H1 (cell line): ENCODE data around the gene IL10RA. TPM values are rescaled to one million over a fixed set of nuclear protein-coding genes. Genes with fewer than 3 reads are reported as not detected.

ENCODE experiments used
- CTCF ChIA-PET: fragments of 300-600 bp; sonication (Branson Sonifier 250); formaldehyde crosslinking; loops from one replicate; lab custom pipeline; 2021; ENCODE audit not compliant: partially characterized antibody; lab: Charles Lee
- POLR2A ChIA-PET: fragments of 300-600 bp; sonication (Branson Sonifier 250); formaldehyde crosslinking; loops from one replicate; lab custom pipeline; 2021; ENCODE audit warnings: inconsistent platforms; ENCODE audit not compliant: partially characterized antibody; lab: Charles Lee
- DNase-seq, 2 experiments: peaks; one replicate each; pipeline versions ENCODE4 v3.0.0 to v3.0.0-alpha.2; 2010 to 2022; ENCODE audit warnings: low spot score in 2 of 2, low read depth in 1 of 2, mixed read lengths in 1 of 2
- FAIRE-seq: peaks from 2 replicates; lab custom pipeline; 2011; peaks lifted over from hg19 to GRCh38; lab: Jason Lieb, UNC
- H2AFZ ChIP-seq: 2 replicates; pipeline ENCODE4 v1.8.1; 2012; ENCODE audit warnings: low read length, inconsistent platforms
- H2AK5ac ChIP-seq: 2 replicates; pipeline ENCODE4 v1.6.1; 2013; ENCODE audit warnings: low read depth, low read length
- H2BK120ac ChIP-seq: replicated peaks from 2 replicates; pipeline ENCODE3; 2013; ENCODE audit warnings: low read depth, low read length, inconsistent platforms
- H2BK12ac ChIP-seq: 2 replicates; pipeline ENCODE4 v1.6.1; 2013; ENCODE audit warnings: low read depth, low read length
- H2BK15ac ChIP-seq: 2 replicates; pipeline ENCODE4 v1.6.1; 2013; ENCODE audit warnings: low read length
- H2BK20ac ChIP-seq: 2 replicates; pipeline ENCODE4 v1.6.1; 2013; ENCODE audit warnings: low read length
- H2BK5ac ChIP-seq: 2 replicates; pipeline ENCODE4 v1.6.1; 2013; ENCODE audit warnings: low read depth, low read length
- H3K14ac ChIP-seq: 2 replicates; pipeline ENCODE4 v1.6.1; 2013; ENCODE audit warnings: inconsistent platforms; ENCODE audit not compliant: insufficient read length
- H3K18ac ChIP-seq: 2 replicates; pipeline ENCODE4 v1.6.1; 2013; ENCODE audit warnings: low read length; ENCODE audit errors: extremely low read depth
- H3K23ac ChIP-seq: 2 replicates; pipeline ENCODE4 v1.6.1; 2013; ENCODE audit warnings: inconsistent platforms; ENCODE audit not compliant: insufficient read length
- H3K23me2 ChIP-seq: 2 replicates; pipeline ENCODE4 v1.6.1; 2013; ENCODE audit warnings: low read depth, low read length
- H3K27ac ChIP-seq: 2 replicates; pipeline ENCODE4 v1.6.1; 2011; ENCODE audit warnings: low read depth, low read length, inconsistent platforms
- H3K27me3 ChIP-seq, 4 experiments: replicated peaks in 1 of 4; 1 replicate in 1 of 4; 2 replicates in 3 of 4; pipeline versions ENCODE4 v1.6.1 to v1.8.1; 2011 to 2013; ENCODE audit warnings: low read length in 3 of 4, mild to moderate bottlenecking in 3 of 4, inconsistent platforms in 2 of 4, mixed read lengths in 2 of 4, moderate library complexity in 1 of 4; ENCODE audit not compliant: control insufficient read depth in 3 of 4, insufficient read depth in 3 of 4; ENCODE audit errors: extremely low read depth in 1 of 4
- H3K36me3 ChIP-seq, 4 experiments: 2 replicates each; pipeline versions ENCODE4 v1.6.1 to v1.8.1; 2011 to 2013; ENCODE audit warnings: mild to moderate bottlenecking in 4 of 4, low read length in 3 of 4, moderate library complexity in 2 of 4, control low read depth in 1 of 4, inconsistent platforms in 1 of 4; ENCODE audit not compliant: insufficient read depth in 4 of 4, control insufficient read depth in 2 of 4
- H3K4ac ChIP-seq: replicated peaks from 2 replicates; pipeline ENCODE3; 2013; ENCODE audit warnings: low read length, low read depth, mixed read lengths, inconsistent platforms; ENCODE audit not compliant: insufficient read length
- H3K4me1 ChIP-seq, 4 experiments: replicated peaks in 1 of 4; 1 replicate in 1 of 4; 2 replicates in 3 of 4; pipeline versions ENCODE4 v1.6.1 to v1.8.1; 2011 to 2013; ENCODE audit warnings: low read length in 3 of 4, inconsistent platforms in 2 of 4, mixed read lengths in 1 of 4; ENCODE audit not compliant: insufficient read depth in 4 of 4, control insufficient read depth in 3 of 4
- H3K4me2 ChIP-seq, 2 experiments: 2 replicates each; pipeline versions ENCODE4 v1.6.1 to v1.8.1; 2011 to 2013; ENCODE audit warnings: low read depth in 2 of 2, low read length in 2 of 2, control low read depth in 1 of 2, inconsistent platforms in 1 of 2, mild to moderate bottlenecking in 1 of 2; ENCODE audit not compliant: insufficient read depth in 1 of 2
- H3K4me3 ChIP-seq, 4 experiments: fragments of 200-600, 300-600 bp in 1 of 4; sonication (generic), shearing (Covaris generic), sonication (Bioruptor Twin) in 1 of 4; 2 replicates each; pipeline versions ENCODE4 v1.5.1 to v1.8.1; 2011 to 2016; ENCODE audit warnings: low read length in 4 of 4, low read depth in 3 of 4, control low read depth in 2 of 4, inconsistent platforms in 2 of 4, mild to moderate bottlenecking in 2 of 4, mixed read lengths in 1 of 4, moderate library complexity in 1 of 4; ENCODE audit not compliant: insufficient read depth in 2 of 4; ENCODE audit errors: extremely low read depth in 1 of 4
- H3K56ac ChIP-seq: replicated peaks from 2 replicates; pipeline ENCODE3; 2013; ENCODE audit warnings: low read depth, mild to moderate bottlenecking, mixed read lengths, low read length, inconsistent platforms; ENCODE audit not compliant: insufficient read length
- H3K79me1 ChIP-seq: 2 replicates; pipeline ENCODE4 v1.6.1; 2013; ENCODE audit warnings: low read depth, low read length, control low read depth
- H3K79me2 ChIP-seq, 2 experiments: 2 replicates each; pipeline versions ENCODE4 v1.6.1 to v1.8.1; 2012 to 2013; ENCODE audit warnings: low read length in 2 of 2, mild to moderate bottlenecking in 2 of 2, inconsistent platforms in 1 of 2; ENCODE audit not compliant: insufficient read depth in 2 of 2, control insufficient read depth in 1 of 2
- H3K9ac ChIP-seq, 4 experiments: replicated peaks in 1 of 4; 1 replicate in 1 of 4; 2 replicates in 3 of 4; pipeline versions ENCODE4 v1.6.1 to v1.8.1; 2011 to 2013; ENCODE audit warnings: low read depth in 3 of 4, low read length in 3 of 4, control low read depth in 2 of 4, mild to moderate bottlenecking in 2 of 4, moderate library complexity in 2 of 4, inconsistent platforms in 1 of 4; ENCODE audit errors: extremely low read depth in 1 of 4
- H3K9me3 ChIP-seq, 2 experiments: 2 replicates each; pipeline versions ENCODE4 v1.6.1 to v1.8.1; 2012 to 2013; ENCODE audit warnings: mild to moderate bottlenecking in 2 of 2, moderate library complexity in 2 of 2, control low read depth in 1 of 2, inconsistent platforms in 1 of 2, low read depth in 1 of 2, low read length in 1 of 2, mixed read lengths in 1 of 2; ENCODE audit not compliant: insufficient read depth in 2 of 2
- H4K20me1 ChIP-seq, 2 experiments: replicated peaks in 1 of 2; 2 replicates each; pipeline versions ENCODE3 to v1.8.1; 2011 to 2013; ENCODE audit warnings: inconsistent platforms in 2 of 2, low read length in 2 of 2, mild to moderate bottlenecking in 1 of 2; ENCODE audit not compliant: insufficient read depth in 2 of 2, control insufficient read depth in 1 of 2
- H4K5ac ChIP-seq: 2 replicates; pipeline ENCODE4 v1.6.1; 2013; ENCODE audit warnings: low read length, low read depth, mixed read lengths, inconsistent platforms; ENCODE audit not compliant: insufficient read length
- H4K8ac ChIP-seq: 2 replicates; pipeline ENCODE4 v1.8.0; 2013; ENCODE audit warnings: mild to moderate bottlenecking, moderate library complexity, low read length, inconsistent platforms; ENCODE audit not compliant: insufficient read depth; ENCODE audit errors: extremely low read depth
- H4K91ac ChIP-seq: replicated peaks from 2 replicates; pipeline ENCODE3; 2013; ENCODE audit warnings: low read length, mixed read lengths, inconsistent platforms; ENCODE audit not compliant: insufficient read length
- ATF2 ChIP-seq: IDR thresholded peaks from 2 replicates; pipeline ENCODE4 v1.6.1; 2012; ENCODE audit warnings: low read length, inconsistent platforms
- CTCF ChIP-seq, 3 experiments: IDR thresholded peaks; 1 replicate in 2 of 3; 2 replicates in 1 of 3; pipeline versions ENCODE4 v1.5.1 to v1.6.1; 2011; ENCODE audit warnings: low read length in 3 of 3, mild to moderate bottlenecking in 3 of 3, inconsistent platforms in 2 of 3, low read depth in 1 of 3, moderate library complexity in 1 of 3; ENCODE audit not compliant: insufficient read depth in 1 of 3; ENCODE audit errors: control extremely low read depth in 1 of 3
- HDAC2 ChIP-seq, 2 experiments: fragments of 300-600 bp in 1 of 2; sonication (generic) in 1 of 2; IDR thresholded peaks; 2 replicates each; pipeline ENCODE4 v1.6.1; 2011 to 2012; ENCODE audit warnings: low read depth in 2 of 2, low read length in 2 of 2, mild to moderate bottlenecking in 2 of 2, moderate library complexity in 2 of 2, borderline replicate concordance in 1 of 2, inconsistent platforms in 1 of 2
- POU5F1 ChIP-seq: IDR thresholded peaks from 2 replicates; pipeline ENCODE4 v1.6.1; 2011; ENCODE audit warnings: low read depth, mild to moderate bottlenecking, low read length, moderate library complexity
- RFX5 ChIP-seq: IDR thresholded peaks from 2 replicates; pipeline ENCODE4 v1.6.1; 2011; ENCODE audit warnings: low read depth, low read length, improper control_type of control experiment, borderline replicate concordance
- SAP30 ChIP-seq: fragments of 300-600 bp; sonication (generic); IDR thresholded peaks from 2 replicates; pipeline ENCODE4 v1.7.1; 2012; ENCODE audit warnings: low read length, moderate library complexity, mild to moderate bottlenecking, inconsistent platforms; ENCODE audit not compliant: insufficient read depth, insufficient replicate concordance
- WGBS, 2 experiments: shearing (Covaris generic) in 1 of 2; methylation state at CpG; one replicate each; pipeline versions ENCODE4 v1.1.6 to v1.1.7; 2013 to 2015; ENCODE audit warnings: low lambda C conversion rate in 2 of 2, mixed read lengths in 2 of 2, inconsistent platforms in 1 of 2, low coverage in 1 of 2, missing lambda C conversion rate in 1 of 2; ENCODE audit not compliant: insufficient replicate concordance in 2 of 2, insufficient coverage in 1 of 2, insufficient read length in 1 of 2; ENCODE audit errors: extremely low coverage in 1 of 2, missing lambda C conversion rate in 1 of 2; 5-methylcytosine and 5-hydroxymethylcytosine counted together
- polyA plus RNA-seq, 7 experiments: library from polyadenylated mRNA; depleted of rRNA in 3 of 7; stranded (reverse) in 5 of 7; unstranded in 2 of 7; fragments of >200 nt in 5 of 7; fragments of 200-250 nt in 2 of 7; gene quantifications; 1 replicate in 5 of 7; 2 replicates in 1 of 7; 4 replicates in 1 of 7; pipeline versions ENCODE4 v1.2.1 to v1.2.3, GENCODE V29; 2011 to 2013; ENCODE audit warnings: missing spikeins in 2 of 7, mixed read lengths in 2 of 7
- total RNA-seq: library from RNA; stranded (reverse); fragmentation: NEBNext Ultra II Directional; extraction: Animal tissue kit (Norgen Biotek cat#: 25700); gene quantifications from 2 replicates; pipeline ENCODE4 v1.2.1, GENCODE V29; 2021

The IL10RA gene
- total and polyA plus RNA-seq, 2 of the 8 experiments (the other 6 are each of a cell fraction or from before 2014, with no cell fraction given): 0.05 to 0.11 TPM

DNA sequence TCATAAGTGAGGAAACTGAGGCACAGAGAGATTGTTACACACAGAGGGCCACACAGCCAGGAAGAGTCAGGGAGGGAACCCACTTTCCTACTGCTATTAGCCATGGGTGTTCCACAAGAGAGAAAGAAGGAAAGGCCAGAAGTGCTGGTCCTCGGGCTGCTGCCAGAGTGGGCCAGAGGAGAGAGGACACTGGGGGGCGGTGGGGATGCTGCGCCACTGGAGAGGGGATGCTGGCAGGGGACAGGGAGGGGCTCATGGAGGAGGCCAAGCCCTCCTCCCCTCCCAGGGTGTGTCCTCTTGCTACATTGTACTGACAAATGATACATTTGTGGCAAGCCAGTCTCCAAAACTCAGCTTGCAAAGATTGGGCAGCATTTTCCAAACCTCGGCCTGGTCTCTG, 9.9 kb downstream of the IL10RA start:
- Histone ChIP-seq H3K79me2 (no peaks in the 10 kb centered on the region), H2BK120ac (no peak overlapping the region), H3K4ac (no peak overlapping the region), H3K23me2 (no peaks in the 10 kb centered on the region), H3K23ac (no peak overlapping the region), H3K79me1 (no peaks in the 10 kb centered on the region), H2BK5ac (no peak overlapping the region), H3K56ac (no peak overlapping the region), H2BK20ac (no peak overlapping the region), H2AFZ (no peak overlapping the region), H4K5ac (no peak overlapping the region), H3K27me3 (no peaks in the 10 kb centered on the region), H3K18ac (no peak overlapping the region), H3K9ac (no peak overlapping the region), H2AK5ac (no peak overlapping the region), H2BK12ac (no peak overlapping the region), H3K4me2 (no peak overlapping the region), H3K9me3 (no peaks in the 10 kb centered on the region), H4K8ac (no peak overlapping the region; the same call in 1 of the 2 replicates), H3K4me1 (peaks cover 0 to 6% (median 3%) of the 10 kb centered on the region in 4 experiments; a peak in 4 of 7 replicates), H2BK15ac (no peak overlapping the region), H3K14ac (no peak overlapping the region), H3K4me3 (no peak overlapping the region), H4K20me1 (no peaks in the 10 kb centered on the region), H3K27ac (no peak overlapping the region), H4K91ac (no peak overlapping the region), H3K36me3 (no peaks in the 10 kb centered on the region)
- CTCF ChIA-PET: interaction anchor here (1.1 to 1.8 kb wide), 4 partner anchors 8 to 152 kb away, joined by 4 to 6 read pairs (median 5); no protein-coding TSS in a partner anchor
- WGBS, 2 experiments: 74% methylated on average over 4 of the region's 4 CpGs; no CpG with 5 or more reads in 1 of the 2 experiments
- TF ChIP-seq RFX5 (no peak), POU5F1 (no peak), ATF2 (no peak), HDAC2 (IDR thresholded peaks at IDR 0.05; ENCODE audit: borderline replicate concordance in 1 of 2, low read depth in 2 of 2, low read length in 2 of 2) (no peak), SAP30 (no peak), CTCF (IDR thresholded peaks at IDR 0.05; ENCODE audit: control extremely low read depth in 1 of 3, insufficient read depth in 1 of 3, low read depth in 1 of 3, low read length in 3 of 3) (no peak)
- no peak for FAIRE-seq
- POLR2A ChIA-PET: interaction anchor here (1.1 kb wide), 1 partner anchor 10 kb away, joined by 3 read pairs; no protein-coding TSS in a partner anchor
- DNase-seq: no peak
